ENCODE data around the gene POTEF. TPM values are rescaled to one million over a fixed set of nuclear protein-coding genes. Genes with fewer than 3 reads are reported as not detected.

POTEF gene
- total RNA-seq = not detected

DNA sequence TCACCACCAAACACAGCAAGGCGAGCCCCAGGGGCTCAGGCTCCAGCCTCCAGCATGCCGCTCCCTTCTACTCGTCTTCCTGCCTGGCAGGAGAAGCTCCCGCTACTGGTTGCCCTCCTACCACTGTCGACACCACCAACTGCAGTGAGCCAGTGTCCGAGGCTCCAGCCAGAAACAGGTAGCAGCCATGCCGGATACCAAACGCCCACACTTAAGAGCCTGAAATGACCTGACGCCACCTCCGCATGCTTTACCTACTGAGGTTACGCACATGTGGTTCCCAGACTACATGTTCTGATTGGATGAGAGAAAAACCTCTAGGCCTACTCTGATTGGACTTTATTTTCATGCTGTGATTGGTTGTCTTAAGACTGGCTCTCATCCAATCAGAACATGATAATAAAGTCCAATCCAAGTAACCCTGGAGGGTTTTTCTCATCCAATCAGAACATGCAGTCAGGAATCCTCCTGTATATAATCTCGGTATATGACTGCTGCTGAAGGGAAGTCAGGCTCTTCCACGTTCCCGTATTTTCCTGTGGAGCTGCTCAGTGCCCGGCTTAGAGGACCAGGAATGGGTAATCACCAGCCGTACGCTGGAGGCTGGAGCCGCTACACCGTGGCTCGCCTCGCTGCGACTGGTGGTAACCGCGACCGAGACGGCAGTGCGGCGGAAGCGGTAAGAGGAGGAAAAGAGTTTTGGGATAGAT is at the start of gene POTEF:
Gene POTEF, minus strand, starts transcription at position 103 of the 710 bp plus-strand sequence. CDS start 8,707 bp downstream, outside the sequence.

DNA sequence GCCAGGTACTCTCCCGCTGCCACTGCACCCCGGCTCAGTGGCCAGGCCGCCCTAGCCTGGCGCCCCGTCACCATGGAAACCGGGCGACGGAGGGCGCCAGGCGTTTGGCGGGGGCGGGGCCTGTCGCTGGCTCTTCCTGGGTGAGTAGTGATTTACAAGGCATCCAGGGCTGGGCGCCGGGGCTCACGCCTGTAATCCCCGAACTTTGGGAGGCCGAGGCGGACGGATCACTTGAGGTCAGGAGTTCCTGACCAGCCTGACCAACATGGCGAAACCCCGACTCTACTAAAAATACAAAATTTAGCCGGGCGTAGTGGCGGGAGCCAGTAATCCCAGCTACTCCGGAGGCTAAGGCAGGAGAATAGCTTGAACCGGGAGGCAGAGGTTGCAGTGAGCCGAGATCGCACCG is 16.0 kb upstream of the POTEF start, which contains the start of gene CCDC74B:
Gene CCDC74B, minus strand, starts transcription at position 107 of the 409 bp plus-strand sequence. CDS start 116 bp downstream, outside the sequence.

Other genes with a start within 250 kb of the POTEF start
- 0.44 TPM for gene RAB6C, start 149.6 kb downstream of the POTEF start, total RNA-seq
- gene CCDC74B, start 15.9 kb upstream of the POTEF start, total RNA-seq = 13.4 TPM
- 35.3 TPM for gene SMPD4, start 52.4 kb upstream of the POTEF start, total RNA-seq
- gene MZT2B, start 53.0 kb upstream of the POTEF start, total RNA-seq = 44.9 TPM
- gene TUBA3E, start 69.2 kb upstream of the POTEF start, total RNA-seq = not detected
- 53.5 TPM for gene IMP4, start 213.7 kb upstream of the POTEF start, total RNA-seq
- gene PTPN18, start 226.8 kb upstream of the POTEF start, total RNA-seq = 30.5 TPM